ENCODE results near the gene NSMF.
"Not testable (repeated sequence)": the region's sequence is repeated elsewhere in the genome, so short reads cannot be mapped to it uniquely, and the experiment has no call there.

The NSMF gene

GRCh38 chr9:137410236-137410890, 48.8 kb downstream of the NSMF start:
- not testable (repeated sequence) for DNase-seq (ENCODE audit: low spot score)

GRCh38 chr9:137409515-137409914, 49.6 kb downstream of the NSMF start:
- no peak for DNase-seq (ENCODE audit: low spot score)

- DNase-seq (ENCODE audit: low spot score), result no peak
Observed at GRCh38 chr9:137408651-137409405, 50.3 kb downstream of the NSMF start.

GRCh38 chr9:137407590-137408300, 51.4 kb downstream of the NSMF start:
- DNase-seq (ENCODE audit: low spot score), result no peak

GRCh38 chr9:137406876-137407589, 52.1 kb downstream of the NSMF start:
- no peak for DNase-seq (ENCODE audit: low spot score)

- DNase-seq (ENCODE audit: low spot score), result no peak
Observed at GRCh38 chr9:137406085-137406760, 52.9 kb downstream of the NSMF start.

GRCh38 chr9:137405677-137406081, 53.5 kb downstream of the NSMF start:
- no peak for DNase-seq (ENCODE audit: low spot score)

- no peak for DNase-seq (ENCODE audit: low spot score)
Observed at GRCh38 chr9:137404961-137405567, 54.1 kb downstream of the NSMF start.

- DNase-seq (ENCODE audit: low spot score), result no peak
Observed at GRCh38 chr9:137403269-137403668, 55.9 kb downstream of the NSMF start.

GRCh38 chr9:137402746-137403145, 56.4 kb downstream of the NSMF start:
- DNase-seq (ENCODE audit: low spot score), result no peak

- no peak for DNase-seq (ENCODE audit: low spot score)
Observed at GRCh38 chr9:137398561-137399468, 60.3 kb downstream of the NSMF start.

- DNase-seq (ENCODE audit: low spot score), result no peak
Observed at GRCh38 chr9:137397675-137398423, 61.3 kb downstream of the NSMF start.
